EH (cell line): ENCODE results near the gene WNT8A.
"Not testable (repeated sequence)": the region's sequence is repeated elsewhere in the genome, so short reads cannot be mapped to it uniquely, and the experiment has no call there.

Source experiments
- DNase-seq: peaks from one replicate; pipeline ENCODE4 v3.0.0-alpha.2; 2015; ENCODE audit warnings: low read depth

The WNT8A gene, protein sequence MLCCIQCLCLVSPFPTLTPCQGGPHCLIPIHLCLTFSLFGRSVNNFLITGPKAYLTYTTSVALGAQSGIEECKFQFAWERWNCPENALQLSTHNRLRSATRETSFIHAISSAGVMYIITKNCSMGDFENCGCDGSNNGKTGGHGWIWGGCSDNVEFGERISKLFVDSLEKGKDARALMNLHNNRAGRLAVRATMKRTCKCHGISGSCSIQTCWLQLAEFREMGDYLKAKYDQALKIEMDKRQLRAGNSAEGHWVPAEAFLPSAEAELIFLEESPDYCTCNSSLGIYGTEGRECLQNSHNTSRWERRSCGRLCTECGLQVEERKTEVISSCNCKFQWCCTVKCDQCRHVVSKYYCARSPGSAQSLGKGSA

DNA sequence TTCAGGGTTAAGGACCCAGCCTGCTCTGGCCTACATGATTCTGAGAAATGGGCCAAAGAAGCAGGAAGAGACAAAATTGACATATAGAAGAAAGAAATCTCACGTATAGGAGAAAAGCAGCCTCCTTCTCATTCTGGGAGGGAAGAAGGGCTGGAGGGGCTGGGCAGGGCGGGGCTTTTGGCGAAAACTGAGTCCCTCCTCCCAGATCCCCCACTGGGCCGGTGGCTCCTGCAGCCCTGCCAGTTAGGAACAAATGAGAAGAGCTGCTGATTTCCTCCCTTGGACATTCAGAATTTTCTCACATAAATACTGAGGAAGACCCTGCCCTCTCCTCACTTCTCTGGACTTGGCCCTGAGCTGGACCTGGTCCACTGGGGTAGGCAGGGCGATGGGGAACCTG is at the start of gene WNT8A:
TSS of gene WNT8A (plus strand) at position 332 of the 400 bp plus-strand sequence. CDS start 95 bp downstream, outside the sequence.
- no peak for DNase-seq

DNA sequence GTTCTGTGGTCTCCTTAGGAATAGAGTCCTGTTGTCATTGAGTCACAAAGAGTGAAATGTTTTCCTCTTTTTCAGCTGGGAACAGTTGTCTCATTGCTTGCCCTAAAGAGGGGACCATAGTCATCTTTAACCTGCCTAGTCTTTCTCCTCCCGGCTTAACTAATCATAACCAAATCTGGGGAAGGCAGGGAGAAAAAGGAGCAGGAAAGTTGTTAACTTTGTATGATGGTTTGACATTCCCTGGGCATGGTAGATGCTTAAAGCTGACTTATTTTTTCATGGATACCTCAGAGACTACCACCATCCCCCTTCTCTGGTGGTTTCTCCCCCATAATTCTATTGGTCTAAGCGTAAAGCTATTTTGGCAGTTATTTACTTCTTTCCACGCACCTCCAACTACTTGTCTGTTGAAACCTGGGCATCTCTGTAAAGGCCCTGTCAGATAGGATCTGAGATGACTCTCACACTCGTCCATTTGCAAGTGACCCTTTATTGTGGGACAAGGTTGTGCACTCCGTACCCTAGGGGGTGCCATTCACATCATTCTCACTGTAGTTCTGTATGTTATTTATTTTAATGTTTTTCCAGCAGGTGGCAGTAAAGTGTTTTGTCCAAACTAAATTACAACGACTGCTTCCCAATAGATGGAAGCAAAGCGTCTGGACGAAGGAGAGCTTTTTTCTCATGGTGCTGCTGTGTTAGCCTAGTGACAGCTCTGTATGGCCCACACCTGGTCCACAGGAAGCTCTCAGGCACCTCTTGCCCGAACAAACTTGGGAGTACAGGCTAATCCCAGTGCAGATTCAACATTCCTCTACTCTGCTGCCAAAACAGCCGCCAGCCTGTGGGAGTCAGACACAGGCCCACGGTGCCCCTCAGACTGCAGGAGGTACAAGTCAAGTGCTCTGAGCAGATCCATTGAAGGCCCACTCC is 48.0 kb upstream of the WNT8A start:
- peak; percentile 89 for DNase-seq

DNA sequence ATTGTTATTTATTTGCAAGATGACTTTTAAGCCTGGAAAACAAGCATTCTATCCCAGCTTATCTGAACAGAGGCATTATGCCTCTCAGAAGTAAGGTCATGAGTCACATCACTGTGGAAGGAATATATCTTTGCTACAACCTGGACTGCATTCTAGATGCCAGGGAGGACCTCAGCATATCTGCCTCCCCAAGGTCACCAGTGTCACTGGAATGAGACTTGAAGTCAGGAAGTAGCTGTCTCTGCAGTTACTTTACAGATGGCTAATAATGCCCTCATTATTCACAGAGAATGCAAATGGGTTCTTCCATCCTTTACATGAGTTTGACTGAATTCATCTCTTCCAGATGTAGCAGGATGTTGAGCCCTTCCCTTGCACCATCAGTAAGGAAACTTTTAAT is 46.6 kb upstream of the WNT8A start:
- DNase-seq, result no peak

DNA sequence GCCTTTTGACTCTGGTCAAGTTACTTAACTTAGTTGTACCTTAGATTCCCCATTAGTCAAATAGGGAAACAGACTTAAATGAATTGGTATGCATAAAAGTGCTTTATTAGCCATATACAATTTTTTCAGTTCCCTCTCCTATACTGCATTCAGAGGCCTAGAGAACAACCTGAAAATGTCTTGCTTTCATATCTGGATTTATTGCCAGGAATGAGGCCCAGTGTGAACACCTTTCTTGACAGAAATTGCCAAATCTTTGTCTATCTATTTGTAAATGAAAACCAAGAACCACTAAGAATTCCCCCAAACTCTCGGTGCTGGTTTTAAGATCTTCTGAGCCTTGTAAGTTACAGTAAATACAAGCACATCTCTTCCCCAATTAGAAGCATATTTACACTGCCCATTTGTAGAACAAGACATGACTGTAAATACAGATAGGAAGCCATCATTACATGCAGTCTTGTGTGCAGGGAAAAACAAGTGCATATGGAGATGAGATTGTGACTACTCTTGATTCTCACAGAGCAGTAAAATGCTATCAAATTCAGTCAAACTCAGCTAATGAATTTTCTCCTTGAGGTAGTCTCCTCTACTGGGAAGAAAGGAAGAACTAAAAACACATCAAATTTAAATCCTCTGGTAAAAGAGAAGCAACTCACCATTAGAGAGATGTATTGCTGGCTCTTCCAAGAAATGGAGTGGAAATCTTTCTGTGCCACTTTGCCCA is 45.8 kb upstream of the WNT8A start:
- no peak for DNase-seq

DNA sequence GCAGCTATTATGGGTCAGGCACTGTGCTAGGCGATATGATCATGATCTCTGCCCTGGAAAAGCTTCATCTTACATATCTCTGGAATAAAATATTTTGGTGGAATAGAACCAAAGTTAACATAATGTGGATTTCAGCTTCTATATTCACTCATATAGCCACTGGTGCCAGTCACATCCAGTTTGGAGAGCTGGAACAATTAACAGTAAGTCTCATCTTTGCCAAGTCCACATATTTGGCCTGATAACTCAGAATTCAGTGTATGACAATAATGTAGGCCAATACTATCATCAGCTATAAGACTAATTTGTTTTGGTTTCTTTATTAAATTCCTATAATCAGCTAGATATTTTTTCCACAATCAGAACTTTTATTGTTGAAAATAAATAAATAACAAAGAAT is 45.0 kb upstream of the WNT8A start:
- no peak for DNase-seq

DNA sequence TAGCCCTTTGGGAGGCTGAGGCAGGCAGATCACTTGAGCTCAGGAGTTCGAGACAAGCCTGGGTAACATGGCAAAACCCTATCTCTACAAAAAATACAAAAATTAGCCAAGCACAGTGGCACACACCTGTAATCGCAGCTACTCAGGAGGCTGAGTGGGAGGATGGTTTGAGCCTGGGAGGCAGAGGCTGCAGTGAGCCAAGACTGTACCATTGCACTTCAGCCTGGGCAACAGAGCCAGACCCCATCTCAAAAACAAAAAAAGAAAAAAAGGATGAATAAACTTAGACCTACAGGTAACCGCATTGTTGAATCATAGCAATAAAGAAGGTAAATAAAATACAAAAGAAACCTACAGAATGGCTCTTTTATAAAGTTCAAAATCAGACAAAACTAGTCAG is 38.5 kb upstream of the WNT8A start:
- not testable (repeated sequence) for DNase-seq

DNA sequence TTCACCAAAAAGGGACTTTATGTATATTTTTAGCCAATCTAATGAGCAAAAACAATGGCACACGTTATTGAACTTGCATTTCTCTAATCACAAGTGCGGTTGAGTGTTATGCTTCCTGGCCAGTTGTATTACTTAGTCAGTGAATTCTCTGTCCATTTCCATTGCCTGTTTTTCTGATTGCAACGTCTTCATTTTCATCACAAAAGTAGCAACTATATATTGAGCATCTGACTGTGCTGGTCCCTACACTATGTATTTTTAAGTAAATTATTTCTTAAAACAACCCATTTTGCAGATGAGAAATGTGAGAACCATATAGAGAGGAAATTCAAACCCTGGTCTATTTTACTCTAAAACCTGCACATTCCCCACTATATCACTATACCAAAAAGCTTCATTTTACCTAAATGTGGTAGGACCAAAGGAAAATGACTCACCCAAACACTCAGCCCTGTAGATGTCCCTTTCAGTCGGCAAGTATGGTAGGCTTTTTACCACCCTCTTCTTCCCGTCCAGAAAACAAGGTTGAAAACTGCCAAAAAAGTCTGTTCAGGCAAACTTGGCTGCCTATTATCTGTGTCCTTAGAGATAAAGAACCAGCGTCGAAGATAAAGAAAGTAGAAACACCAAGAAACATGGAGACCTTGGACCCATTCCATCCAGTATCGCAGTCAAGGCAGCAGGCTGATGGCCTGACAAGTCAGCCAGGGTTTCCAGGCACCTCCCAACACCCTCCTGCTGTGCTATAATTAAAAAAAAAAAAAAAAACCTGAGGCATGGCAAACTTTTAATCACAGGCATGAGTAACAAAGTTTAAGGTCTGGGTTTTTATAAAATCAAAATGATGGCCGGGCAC is 32.2 kb upstream of the WNT8A start:
- no peak for DNase-seq

DNA sequence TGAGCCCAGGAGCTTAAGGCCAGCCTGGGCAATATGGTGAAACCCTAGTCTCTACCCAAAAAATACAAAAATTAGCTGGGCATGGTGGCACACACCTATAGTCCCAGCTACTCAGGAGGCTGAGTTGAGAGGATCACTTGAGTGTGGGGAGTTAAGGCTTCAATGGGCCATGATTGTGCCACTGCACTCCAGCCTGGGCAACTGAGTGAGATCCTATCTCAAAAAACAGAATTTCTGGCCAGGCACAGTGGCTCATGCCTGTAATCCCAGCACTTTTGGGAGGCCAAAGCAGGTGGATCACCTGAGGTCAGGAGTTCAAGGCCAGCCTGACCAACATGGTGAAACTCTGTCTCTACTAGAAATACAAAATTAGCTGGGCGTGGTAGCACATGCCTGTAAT is 31.1 kb upstream of the WNT8A start:
- not testable (repeated sequence) for DNase-seq

DNA sequence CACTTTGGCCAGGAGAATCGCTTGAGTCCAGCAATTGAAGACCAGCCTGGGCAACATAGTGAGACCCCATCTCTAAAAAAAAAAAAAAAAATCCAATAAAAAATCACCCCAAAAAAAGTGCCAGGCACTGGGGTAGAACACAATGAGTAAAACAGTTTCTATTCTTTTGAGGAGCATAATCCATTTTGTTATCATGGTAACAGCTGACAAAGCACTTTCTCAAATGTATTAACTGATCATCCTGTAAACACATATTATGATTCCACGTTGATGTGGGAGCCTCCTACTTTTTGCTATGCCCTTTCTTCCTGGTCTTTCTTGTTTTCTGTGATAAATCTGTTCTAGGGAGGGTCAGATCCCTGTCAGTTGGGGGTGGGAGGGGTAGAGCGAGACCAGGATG is 30.3 kb upstream of the WNT8A start:
- no peak for DNase-seq

DNA sequence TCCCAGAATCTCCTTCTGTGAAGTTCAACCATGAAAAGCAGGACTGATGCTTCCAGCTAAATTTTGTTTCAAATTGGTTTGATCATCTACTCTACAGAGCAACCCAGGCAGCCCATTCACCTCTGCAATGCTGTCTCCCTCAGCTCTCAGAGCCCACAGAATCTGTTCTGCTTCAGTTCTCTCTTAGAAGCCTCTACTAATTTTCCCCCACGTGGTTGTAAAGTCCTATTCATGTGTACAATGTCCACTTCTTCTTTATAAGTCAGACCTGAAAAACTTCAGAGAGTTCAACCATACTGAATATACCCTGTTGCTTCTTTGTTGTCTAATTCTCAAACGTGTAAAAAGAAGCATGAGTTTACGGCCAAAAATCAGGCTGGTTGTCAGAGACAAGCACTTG is 29.6 kb upstream of the WNT8A start:
- DNase-seq, result no peak

DNA sequence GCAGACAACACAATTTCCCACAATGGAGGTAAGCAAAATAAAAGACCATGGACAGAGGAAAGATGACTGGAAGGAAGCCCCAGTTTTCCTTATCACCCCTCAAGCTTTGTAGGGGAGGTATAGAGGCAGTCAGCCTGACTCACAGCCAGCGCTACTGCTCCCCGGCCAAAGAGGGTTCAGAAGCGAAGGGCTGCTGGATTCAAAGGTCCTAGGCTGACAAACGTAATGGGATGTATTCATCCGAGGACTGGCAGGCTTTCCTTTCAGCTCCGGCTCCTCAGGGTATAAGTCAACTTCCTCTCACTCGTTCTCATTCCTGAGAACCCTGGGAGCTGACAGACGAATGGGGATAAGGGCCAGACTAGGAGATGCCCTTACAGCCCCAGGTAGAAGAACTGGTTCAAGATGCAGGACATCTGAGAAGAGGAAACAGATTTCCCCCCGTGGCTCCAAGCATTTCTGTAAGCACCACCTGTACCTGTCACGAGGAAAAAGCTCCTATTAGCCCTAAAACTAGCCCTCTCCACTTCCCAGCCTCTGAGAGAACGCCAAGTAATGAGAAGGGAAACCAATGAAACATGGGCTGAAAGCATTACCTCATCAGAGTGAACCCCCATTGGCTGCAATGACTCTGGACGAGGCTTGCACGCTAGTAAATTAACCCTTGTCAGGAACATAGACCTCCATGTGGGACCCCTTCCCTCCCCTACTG is 28.8 kb upstream of the WNT8A start:
- no peak for DNase-seq

DNA sequence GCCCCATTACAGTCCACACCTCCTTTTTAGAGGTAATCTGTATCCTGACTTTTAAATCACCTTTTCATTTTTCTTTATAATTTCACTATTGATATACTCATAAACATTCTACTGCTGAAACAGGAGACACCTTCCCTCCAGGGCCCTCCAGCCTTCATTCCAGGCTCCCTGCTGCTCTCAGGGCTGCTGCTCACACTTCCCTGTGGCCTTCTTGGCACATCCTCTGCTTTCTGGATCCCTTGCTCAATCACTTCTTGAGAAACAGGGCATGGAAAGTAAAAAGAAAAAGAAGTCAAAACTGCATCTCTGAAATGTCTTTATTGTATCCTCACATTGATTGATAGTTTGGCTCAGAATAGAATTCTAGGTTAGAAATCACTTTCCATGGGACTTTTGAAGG is 19.3 kb upstream of the WNT8A start:
- no peak for DNase-seq

DNA sequence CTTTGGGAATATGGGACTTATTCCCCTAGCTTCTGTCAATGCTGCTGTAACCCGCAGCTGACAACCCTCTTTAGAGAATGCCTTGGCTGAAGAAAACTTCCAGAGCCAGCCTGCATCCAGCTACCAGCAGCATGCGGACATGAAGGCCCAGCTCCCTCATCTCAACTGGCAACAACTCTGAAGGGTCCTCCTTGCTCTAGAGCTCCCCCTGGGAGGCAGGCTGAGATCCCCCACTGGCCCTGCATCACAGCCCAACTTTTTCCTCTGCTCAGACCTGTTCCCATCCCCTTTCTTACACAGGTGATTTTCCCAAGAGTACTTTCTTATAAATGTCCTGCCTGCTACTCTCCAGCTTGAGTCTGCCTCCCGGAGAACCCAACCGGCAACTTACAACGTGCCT is 18.7 kb upstream of the WNT8A start:
- no peak for DNase-seq

DNA sequence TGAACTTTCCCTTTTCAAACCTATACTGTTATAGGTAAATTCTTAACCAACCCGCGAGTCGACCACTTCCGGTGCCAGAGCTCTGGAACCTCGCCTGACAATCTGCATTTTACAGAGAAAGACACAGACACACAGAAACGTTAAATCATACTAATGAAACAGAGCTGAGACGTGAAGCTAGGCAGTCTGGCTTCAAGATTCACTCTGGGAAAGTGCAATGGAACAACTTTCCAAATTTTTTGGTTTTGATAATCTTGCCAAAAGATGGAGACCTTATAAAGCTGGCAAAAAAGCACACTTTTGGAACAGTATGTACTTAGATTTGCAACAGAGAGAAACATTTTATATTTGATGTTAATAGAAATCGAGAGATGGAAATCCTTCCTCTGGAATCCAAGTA is 15.9 kb upstream of the WNT8A start:
- no peak for DNase-seq

DNA sequence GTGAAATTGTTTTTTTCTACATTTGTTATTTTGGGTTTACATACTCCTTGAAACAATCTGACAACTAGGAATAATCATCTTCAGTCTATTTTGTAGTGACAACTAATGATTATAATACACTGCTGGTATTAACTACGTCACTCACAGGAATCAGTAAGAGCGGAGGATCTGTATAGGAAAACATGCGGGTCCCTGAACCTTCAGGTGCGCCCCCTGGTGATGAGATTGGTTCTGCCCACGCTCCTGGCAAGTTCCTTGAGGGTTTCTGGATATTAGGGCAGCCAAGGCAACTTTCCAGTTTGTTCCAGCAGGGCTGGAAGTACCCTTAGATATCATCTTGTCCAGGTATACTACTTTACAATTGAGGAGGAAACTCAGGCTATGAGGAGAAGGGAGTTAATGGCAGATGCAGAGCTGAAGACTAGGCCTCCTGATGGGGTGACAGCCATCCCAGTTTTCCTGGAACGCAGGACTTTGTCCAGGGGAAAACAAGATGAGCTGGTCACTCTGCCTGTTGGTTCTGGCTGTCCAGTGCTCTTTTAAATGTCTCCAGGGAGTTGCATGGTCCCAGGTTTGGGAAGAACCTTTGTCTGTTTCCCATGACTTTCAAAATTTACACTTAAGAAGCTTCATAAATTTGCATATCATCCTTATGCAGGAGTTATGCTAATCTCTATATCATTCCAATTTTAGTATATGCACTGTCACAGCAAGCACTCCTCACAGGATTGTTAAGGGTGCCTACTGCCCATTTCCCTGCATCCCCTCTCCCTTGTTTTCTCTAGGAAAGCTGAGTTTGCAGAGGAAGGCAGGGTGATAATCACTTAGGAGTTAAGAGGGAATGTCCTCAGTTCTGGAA is 14.9 kb upstream of the WNT8A start:
- DNase-seq, result peak; percentile 78

DNA sequence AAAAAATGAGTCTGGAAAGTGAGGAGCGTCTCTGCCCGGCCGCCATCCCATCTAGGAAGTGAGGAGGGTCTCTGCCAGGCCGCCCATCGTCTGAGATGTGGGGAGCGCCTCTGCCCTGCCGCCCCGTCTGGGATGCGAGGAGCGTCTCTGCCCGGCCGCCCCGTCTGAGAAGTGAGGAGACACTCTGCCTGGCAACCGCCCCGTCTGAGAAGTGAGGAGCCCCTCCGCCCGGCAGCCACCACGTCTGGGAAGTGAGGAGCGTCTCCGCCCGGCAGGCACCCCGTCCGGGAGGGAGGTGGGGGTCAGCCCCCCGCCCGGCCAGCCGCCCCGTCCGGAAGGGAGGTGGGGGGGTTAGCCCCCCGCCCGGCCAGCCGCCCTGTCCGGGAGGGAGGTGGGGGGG is 13.8 kb upstream of the WNT8A start:
- DNase-seq, result not testable (repeated sequence)

DNA sequence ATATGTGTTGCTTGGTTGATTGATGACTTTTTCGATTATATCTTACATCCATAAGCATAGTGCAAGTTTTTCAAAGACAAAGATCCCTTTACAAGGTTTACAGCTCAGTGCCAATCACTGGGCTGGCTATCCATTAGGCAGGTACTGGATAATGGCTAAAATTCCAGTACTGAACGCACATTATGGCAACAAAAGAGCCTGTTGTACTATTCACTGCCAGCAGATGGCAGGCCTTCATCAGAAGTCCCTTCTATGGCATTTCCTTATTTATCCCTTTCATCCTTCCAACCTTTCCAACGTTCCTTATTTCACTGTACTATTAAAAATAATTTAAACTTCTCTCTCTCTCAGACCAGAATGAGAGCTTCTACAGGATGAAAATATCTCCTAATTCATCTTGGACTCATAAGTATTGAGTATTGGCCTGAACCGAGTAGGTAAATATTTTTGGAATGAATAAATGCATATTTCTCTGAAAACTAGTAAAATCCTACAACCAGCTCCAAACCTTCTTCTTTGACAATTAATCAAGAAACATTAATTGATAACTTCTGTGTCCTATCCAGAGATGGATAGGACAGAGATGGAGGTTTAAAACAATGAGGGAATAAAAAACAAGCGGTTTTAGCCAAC is 6.7 kb upstream of the WNT8A start:
- DNase-seq, result peak; percentile 72

DNA sequence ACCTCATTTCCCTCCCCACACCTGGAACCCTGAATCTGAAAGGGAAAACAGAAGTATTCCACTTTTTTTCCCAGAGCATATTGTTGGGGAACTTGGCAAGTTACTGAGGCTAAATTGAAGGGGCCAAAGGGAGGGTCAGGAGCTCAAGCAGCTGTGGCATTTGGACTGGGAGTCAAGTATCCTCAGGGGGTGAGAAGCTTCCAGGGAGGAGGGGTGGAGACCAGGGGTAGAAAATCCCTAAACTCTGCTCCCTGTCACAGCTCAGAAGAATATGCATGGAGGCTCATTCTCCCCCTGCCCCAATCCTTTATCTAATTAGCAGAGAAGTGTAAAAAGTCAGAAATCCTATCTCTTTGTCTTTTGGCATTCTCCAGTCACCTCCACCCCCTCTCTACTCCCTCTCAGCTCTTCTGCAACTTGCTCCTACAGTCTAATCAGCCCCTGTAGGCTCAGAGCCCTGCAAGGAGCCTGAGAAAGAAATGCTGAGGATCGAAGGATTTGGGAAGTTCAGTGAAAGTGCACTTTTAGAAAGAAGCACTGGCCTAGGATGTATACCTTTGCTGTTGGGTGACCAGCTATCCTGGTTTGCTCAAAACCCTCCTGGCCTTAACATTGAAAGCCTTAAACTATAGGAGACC is 5.7 kb upstream of the WNT8A start:
- no peak for DNase-seq

DNA sequence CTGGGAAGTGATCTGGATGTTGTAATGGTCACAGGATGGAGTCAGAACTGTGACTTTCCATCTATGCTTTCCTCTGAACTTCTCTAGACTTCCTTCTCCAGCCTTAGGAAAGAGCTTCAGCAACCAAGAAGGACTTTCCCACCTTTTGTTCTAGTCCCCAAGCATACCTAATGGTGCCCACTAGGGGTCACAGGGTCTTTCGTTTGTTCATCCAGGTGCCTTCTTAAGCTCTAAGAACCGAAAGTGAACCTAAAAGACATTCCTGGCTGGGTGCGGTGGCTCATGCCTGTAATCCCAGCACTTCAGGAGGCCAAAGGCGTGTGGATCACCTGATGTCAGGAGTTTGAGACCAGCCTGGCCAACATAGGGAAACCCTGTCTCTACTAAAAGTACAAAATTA is 1.8 kb upstream of the WNT8A start:
- DNase-seq, result no peak
